Natural killer cell treated with Interleukin-12 subunit alpha and Interleukin-12 subunit beta and Interleukin-15 and Interleukin-18, amount 100 ng/mL, for 72 hours (primary cell): Measurements from ENCODE around the gene ARHGAP22. TPM values are rescaled to one million over a fixed set of nuclear protein-coding genes. Genes with fewer than 3 reads are reported as not detected.

Source experiments
- ATAC-seq, 2 donors: fragments of 150-1000 bp; cut with Tn5 transposase in 1 of 2; sonication (Bioruptor Pico), chemical (Tn5 transposase) in 1 of 2; 2 replicates each; pipeline ENCODE4 v1.10.0; 2021
- DNase-seq: peaks from one replicate; pipeline ENCODE4 v3.0.0; 2022; ENCODE audit warnings: low spot score
- H3K27ac Mint-ChIP-seq, 2 donors: 1 replicate in 1 of 2; 2 replicates in 1 of 2; pipeline ENCODE4 v1.8.0; 2022; ENCODE audit warnings: mixed read lengths in 2 of 2, mild to moderate bottlenecking in 1 of 2, moderate library complexity in 1 of 2
- H3K27me3 Mint-ChIP-seq, 2 donors: 1 replicate in 1 of 2; 2 replicates in 1 of 2; pipeline ENCODE4 v1.8.0; 2022; ENCODE audit warnings: mixed read lengths in 2 of 2
- H3K36me3 Mint-ChIP-seq: one replicate; pipeline ENCODE4 v1.8.0; 2022; ENCODE audit warnings: mixed read lengths
- H3K4me1 Mint-ChIP-seq, 2 donors: 1 replicate in 1 of 2; 2 replicates in 1 of 2; pipeline ENCODE4 v1.8.0; 2022; ENCODE audit warnings: low read depth in 2 of 2, mixed read lengths in 2 of 2, mild to moderate bottlenecking in 1 of 2
- H3K4me3 Mint-ChIP-seq: one replicate; pipeline ENCODE4 v1.8.0; 2022; ENCODE audit warnings: mixed read lengths
- H3K9me3 Mint-ChIP-seq: 2 replicates; pipeline ENCODE4 v1.8.0; 2022; ENCODE audit warnings: mixed read lengths
- total RNA-seq, 2 donors: library from RNA; stranded (reverse); gene quantifications; one replicate each; pipeline ENCODE4 v1.2.3, GENCODE V29; 2022

ARHGAP22 gene
- total RNA-seq, 2 donors from 2014 or later: 0.14 to 1.8 TPM

DNA sequence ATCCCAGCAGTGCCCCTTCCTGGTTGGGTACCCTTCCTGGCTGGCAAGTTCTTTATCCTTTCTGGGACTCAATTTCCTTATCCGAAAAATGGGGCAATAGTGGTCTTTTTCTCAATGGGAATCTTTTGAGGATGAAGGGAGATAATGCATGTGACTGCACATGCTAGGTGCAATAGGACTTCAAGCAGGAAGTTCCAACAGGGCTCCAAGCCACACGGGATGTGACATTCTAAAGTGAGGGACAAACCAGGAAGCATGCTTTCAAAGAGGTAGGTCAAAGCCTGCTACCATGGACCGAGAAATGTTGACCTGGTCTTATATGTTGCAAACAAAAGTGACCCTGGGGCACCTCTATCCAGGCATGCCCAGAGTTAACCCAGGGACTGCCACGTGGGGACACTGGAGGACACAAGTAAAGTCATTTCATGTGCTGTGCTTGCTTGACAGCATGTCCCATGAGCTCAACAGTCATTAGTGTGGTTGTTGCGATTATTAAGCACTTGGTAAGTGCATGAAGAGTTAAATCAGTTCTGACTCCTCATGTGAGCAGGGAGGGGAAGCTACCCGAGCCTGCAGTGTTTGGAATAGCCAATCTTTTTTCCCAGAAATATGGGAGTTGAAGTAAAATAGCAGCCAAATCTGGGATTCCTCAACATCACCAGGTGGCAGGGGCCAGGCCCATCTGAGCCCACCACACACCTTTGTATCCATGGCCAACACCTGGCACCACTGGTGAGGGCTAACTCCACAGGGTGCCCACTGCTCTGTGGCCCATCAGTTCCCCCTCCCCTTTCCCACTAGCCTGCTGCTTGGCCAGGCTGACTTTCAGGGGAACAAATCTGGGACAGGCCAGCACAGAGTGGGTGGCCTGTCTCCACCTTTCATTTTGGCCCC lies 5.7 kb downstream of the ARHGAP22 start:
- Mint-ChIP-seq H3K27ac (no peak overlapping the region), H3K9me3 (no peaks in the 10 kb centered on the region), H3K36me3 (no peaks in the 10 kb centered on the region), H3K27me3 (peaks cover 10 to 11% of the 10 kb centered on the region in 2 donors), H3K4me3 (no peak overlapping the region), H3K4me1 (no peaks in the 10 kb centered on the region)
- DNase-seq (no peak), ATAC-seq (no peak)

DNA sequence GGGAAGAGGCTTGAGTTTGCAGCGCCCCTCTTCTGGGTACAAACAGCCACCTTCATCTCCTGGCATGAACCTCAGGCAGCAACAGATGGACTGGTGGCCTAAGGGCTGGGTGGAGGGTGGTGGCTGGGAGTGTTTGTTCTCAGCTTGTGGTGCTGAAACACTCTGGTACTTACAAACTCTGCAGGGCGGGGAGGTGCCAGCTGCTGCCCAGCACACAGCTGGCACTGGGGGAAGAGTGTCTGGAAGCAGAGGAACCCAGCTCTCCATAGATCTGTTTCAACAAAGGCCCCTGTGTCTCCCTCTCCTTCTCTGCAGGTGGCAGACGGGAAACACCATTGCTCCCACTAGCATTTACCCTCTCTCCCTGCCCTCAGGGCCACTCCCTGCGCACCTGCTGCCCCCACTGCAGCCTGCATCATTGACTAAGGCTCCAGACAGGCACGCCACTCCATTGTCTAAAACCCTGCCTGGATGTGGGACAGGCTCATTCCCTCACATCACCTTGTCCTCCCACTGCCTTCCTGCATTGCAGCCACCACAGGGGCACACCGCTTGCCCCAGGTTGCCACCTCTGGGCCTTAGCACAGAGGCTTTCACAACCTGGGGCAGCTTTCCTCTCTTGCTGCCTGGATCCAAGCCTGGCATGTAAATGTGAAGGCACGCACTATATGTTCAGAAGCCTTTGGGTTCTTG lies 6.5 kb downstream of the ARHGAP22 start:
- H3K27me3 Mint-ChIP-seq: peaks cover 7 to 11% of the 10 kb centered on the region in 2 donors
- no peak overlapping the region for H3K4me3 Mint-ChIP-seq
- no peak overlapping the region for H3K27ac Mint-ChIP-seq
- no peak for ATAC-seq
- H3K9me3 Mint-ChIP-seq: no peaks in the 10 kb centered on the region
- DNase-seq: no peak
- H3K4me1 Mint-ChIP-seq: no peaks in the 10 kb centered on the region
- no peaks in the 10 kb centered on the region for H3K36me3 Mint-ChIP-seq

DNA sequence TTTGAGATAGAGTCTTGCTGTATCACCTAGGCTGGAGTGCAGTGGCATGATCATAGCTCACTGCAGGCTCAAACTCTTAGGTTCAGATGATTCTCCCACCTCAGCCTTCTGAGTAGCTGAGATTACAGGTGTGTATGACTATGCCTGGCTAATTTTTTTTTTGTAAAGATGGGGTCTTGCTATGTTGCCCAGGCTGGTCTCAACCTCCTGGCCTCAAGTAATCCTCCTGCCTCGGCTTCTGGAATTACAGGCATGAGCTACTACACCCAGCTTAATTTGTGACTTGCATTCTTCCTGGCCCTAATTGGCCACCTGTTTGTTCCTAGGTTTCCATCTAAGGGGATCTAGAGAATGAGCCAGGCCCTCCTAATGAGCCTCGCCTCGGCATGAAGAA lies 9.3 kb downstream of the ARHGAP22 start:
- Mint-ChIP-seq H3K4me1 (no peaks in the 10 kb centered on the region), H3K4me3 (no peak overlapping the region), H3K36me3 (no peaks in the 10 kb centered on the region), H3K27ac (no peak overlapping the region), H3K27me3 (peaks cover 6% of the 10 kb centered on the region in 2 donors), H3K9me3 (no peaks in the 10 kb centered on the region)
- DNase-seq: no peak
- no peak for ATAC-seq

DNA sequence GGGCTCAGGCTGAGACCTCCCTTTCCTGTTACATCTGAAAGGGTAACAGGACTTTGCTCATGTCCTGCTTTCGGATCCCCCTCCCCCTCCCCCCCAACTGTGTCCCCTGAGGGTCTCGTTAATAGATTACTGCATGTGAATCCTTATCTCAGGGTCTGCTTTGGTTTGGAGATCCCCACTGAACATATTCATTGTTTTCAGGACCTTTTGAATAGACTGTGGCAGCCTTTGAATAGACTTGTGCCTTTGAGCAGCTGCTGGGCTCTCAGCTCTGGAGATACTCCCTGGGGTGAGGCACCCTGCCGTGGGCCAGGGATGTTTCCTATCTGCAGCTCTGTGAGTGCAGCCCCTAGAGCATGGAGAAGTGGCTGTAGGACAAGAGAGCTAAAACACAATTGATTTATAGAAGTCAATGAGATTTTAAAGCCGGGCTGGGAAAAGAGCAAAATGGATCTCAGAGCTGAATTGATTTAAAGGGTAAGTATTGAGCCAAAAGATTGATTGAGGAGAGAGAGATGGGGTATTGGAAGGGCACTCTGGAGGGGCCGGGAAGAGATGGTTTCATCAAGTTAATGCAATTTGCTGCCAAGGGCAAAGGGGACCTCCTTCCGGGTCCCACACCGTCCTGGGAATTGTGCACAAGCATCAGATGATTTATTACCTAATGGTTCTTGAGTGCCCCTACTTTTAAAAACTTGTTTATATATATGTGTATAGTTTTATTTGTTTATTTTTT lies 9.9 kb downstream of the ARHGAP22 start:
- Mint-ChIP-seq H3K4me1 (no peaks in the 10 kb centered on the region), H3K27ac (no peak overlapping the region), H3K9me3 (no peaks in the 10 kb centered on the region), H3K27me3 (peaks cover 6% of the 10 kb centered on the region in 2 donors), H3K36me3 (no peaks in the 10 kb centered on the region), H3K4me3 (no peak overlapping the region)
- no peak for DNase-seq
- no peak for ATAC-seq

DNA sequence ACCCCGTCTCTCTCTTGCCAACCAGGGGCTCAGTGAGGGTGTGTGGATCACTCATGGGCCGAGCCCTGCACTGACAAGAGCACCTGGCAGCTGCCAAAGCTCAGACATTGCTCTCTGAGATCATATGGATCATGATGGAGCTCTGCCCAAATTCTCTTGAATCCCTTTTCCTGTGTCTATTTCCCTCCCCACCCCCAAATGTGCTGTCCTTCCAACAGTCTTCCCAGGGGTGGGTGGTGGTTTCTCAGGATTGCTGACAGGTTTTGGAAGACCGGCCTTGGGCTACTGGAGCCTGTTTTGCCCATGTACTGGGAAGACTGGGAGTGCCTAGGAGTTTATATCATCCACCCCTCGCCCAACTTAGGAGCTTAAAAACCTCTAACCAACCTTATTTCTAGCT lies 10.5 kb downstream of the ARHGAP22 start:
- Mint-ChIP-seq H3K4me1 (no peaks in the 10 kb centered on the region), H3K27ac (no peak overlapping the region), H3K36me3 (no peaks in the 10 kb centered on the region), H3K9me3 (no peaks in the 10 kb centered on the region), H3K4me3 (no peak overlapping the region), H3K27me3 (peaks cover 6% of the 10 kb centered on the region in 2 donors)
- DNase-seq: no peak
- ATAC-seq: no peak

DNA sequence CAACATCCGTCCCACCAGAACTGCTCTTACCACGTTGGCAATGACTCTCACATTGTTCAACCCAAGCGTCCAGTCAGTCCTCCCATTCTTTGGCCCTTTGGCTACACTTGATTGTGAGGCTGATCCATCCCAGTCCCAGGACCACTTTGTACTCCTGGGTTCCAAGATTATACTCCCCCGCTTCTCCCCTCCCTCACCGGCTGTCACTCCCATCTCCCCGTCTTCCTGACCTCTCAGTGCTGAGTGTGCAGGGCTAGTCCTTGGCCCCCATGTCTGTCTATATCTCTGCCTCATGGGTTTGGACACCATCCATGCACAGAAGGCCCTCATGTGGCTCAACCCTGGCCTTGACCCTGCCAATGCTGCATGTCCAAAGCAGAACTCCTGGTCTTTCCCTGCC lies 12.5 kb downstream of the ARHGAP22 start:
- Mint-ChIP-seq H3K9me3 (no peaks in the 10 kb centered on the region), H3K4me3 (no peak overlapping the region), H3K27ac (no peak overlapping the region), H3K27me3 (peaks cover 6% of the 10 kb centered on the region in 2 donors), H3K4me1 (no peaks in the 10 kb centered on the region), H3K36me3 (no peaks in the 10 kb centered on the region)
- DNase-seq (no peak), ATAC-seq (no peak)

DNA sequence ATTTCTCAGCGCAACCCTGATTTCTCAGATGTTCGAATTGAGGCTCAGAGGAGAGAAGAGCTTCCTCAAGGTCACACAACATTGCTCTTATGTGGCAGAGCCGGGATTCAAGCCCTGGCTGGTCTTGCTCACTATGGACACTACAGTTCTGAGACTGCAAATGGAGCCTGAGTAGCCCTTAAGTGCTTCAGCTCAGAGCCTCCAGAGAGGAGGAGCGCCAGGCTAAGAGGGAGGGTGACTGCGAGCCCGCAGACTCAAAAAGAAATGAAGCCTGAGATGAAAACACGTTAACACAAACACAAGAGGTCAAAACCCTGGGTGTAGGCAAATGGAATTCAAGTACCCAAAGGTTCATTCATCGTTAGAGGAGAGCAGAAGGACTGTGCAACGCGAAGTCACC lies 13.9 kb downstream of the ARHGAP22 start:
- Mint-ChIP-seq H3K27me3 (peaks cover 3 to 6% of the 10 kb centered on the region in 2 donors), H3K27ac (no peak overlapping the region), H3K4me3 (no peak overlapping the region), H3K9me3 (no peaks in the 10 kb centered on the region), H3K4me1 (no peaks in the 10 kb centered on the region), H3K36me3 (no peaks in the 10 kb centered on the region)
- ATAC-seq (no peak), DNase-seq (no peak)

DNA sequence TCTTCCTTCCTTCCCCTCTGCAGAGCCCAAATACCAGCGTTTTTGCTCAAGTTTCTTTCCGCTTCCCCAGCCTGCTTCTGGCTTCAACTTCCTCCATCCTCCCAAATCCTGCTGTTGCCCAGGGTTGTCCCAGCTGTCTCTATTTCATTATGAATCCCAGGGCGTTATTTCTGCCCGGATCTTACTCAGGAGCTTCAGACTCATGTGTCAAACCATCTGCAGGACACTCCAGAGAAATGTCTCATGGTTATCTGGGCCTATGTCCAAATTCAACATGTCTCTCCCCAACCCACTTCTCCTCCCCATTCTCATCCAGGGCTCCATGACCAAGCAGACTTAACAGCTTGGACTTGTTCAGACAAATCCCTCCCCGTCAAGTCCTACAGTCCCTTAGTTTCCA lies 15.6 kb downstream of the ARHGAP22 start:
- Mint-ChIP-seq H3K27ac (no peak overlapping the region), H3K9me3 (peaks cover 2% of the 10 kb centered on the region), H3K4me3 (no peak overlapping the region), H3K27me3 (peaks cover 3 to 8% of the 10 kb centered on the region in 2 donors), H3K4me1 (no peaks in the 10 kb centered on the region), H3K36me3 (no peaks in the 10 kb centered on the region)
- DNase-seq (no peak), ATAC-seq (no peak)

DNA sequence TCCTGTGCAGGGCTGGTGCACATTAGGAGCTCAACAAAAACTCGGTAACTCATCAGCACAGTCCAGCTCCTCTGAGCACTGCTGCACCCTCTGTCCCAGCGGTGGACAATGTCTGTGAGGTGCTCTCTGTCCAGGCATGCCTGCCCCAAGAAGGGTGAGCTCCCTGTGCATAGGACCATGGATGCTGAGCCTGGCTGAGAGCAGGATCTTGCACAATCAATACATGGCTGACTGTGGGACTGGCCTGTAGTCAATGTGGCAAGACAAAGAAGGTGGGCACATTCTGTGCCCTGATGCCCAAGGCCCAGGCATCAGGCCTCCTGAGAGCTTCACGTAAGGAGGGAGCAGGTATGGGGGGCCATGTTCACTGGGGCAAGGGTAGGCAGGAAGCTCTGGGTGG lies 17.1 kb downstream of the ARHGAP22 start:
- no peak for ATAC-seq
- Mint-ChIP-seq H3K4me1 (no peaks in the 10 kb centered on the region), H3K9me3 (peaks cover 2% of the 10 kb centered on the region), H3K27me3 (peaks cover 8 to 12% of the 10 kb centered on the region in 2 donors), H3K4me3 (no peak overlapping the region), H3K36me3 (no peaks in the 10 kb centered on the region), H3K27ac (no peak overlapping the region)
- DNase-seq: no peak

DNA sequence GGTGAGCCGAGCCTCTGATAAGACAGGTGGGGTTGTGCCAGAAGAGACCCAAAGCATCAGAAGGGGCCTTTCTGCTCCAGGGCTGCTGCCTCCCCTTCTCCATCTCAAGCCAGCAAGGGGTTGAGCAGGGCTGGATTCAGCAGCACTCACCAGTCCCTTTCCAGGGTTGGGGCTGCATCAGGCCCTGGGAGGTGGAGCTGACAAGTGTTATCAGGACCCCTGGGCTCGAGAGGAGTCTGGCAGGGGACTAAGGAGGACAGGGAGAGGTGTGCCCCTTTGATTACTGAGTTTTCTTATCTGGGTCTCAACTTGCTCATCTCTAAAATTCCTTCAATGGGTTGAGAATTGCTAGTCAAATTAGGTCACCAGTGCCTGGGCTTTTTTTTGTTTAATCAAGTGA lies 17.8 kb downstream of the ARHGAP22 start:
- H3K4me3 Mint-ChIP-seq: no peak overlapping the region
- H3K27me3 Mint-ChIP-seq: peaks cover 10 to 12% of the 10 kb centered on the region in 2 donors
- H3K9me3 Mint-ChIP-seq: peaks cover 2% of the 10 kb centered on the region
- no peaks in the 10 kb centered on the region for H3K4me1 Mint-ChIP-seq
- H3K36me3 Mint-ChIP-seq: no peaks in the 10 kb centered on the region
- H3K27ac Mint-ChIP-seq: no peak overlapping the region
- no peak for ATAC-seq
- no peak for DNase-seq

DNA sequence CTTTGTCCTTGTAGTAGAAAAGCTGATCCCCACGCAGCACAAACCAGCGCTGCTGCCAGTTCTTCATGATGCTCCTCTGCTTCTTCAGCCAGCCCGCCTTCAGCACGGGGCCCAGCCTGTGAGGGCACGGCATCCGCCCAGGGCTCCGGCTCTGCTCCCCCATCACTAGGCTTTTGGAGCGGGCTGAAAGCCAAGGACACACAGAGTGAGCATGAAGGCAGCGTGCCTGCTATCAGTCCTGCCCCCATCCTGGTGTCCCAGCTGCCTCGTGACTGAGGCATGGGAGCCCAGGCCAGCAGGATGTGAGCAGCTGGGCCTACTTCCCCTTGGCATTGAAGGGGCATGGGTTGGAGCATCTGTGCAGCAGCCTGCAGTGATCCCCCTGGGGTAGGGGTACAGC lies 21.9 kb downstream of the ARHGAP22 start:
- H3K4me1 Mint-ChIP-seq: no peaks in the 10 kb centered on the region
- ATAC-seq (no peak), DNase-seq (no peak)
- H3K9me3 Mint-ChIP-seq: peaks cover 2% of the 10 kb centered on the region
- no peaks in the 10 kb centered on the region for H3K36me3 Mint-ChIP-seq
- H3K27me3 Mint-ChIP-seq: peaks cover 19 to 29% of the 10 kb centered on the region in 2 donors
- H3K4me3 Mint-ChIP-seq: no peak overlapping the region
- H3K27ac Mint-ChIP-seq: no peak overlapping the region

DNA sequence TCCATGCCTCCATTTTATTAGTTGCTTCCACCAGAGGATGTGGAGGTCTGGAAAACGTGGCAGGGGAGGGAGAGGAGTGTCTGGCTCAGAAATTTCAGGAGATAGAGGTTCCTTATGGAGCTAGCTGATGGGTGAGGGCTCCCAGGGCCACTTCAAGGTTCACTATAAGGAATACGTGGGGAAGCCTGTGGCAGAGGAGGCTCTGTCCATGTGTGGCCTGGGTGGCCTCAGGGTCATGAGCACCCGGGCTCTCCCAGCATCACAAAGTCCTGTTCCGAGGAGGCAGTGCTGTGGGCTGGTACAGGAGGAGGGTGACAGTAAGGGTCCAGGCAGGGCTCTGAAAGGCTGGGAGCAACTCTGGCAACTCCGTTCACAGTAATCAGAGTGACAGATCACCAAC lies 24.6 kb downstream of the ARHGAP22 start:
- H3K4me3 Mint-ChIP-seq: no peak overlapping the region
- H3K9me3 Mint-ChIP-seq: peaks cover under 1% of the 10 kb centered on the region
- no peaks in the 10 kb centered on the region for H3K36me3 Mint-ChIP-seq
- no peak overlapping the region for H3K27ac Mint-ChIP-seq
- H3K4me1 Mint-ChIP-seq: no peaks in the 10 kb centered on the region
- peaks cover 28 to 49% of the 10 kb centered on the region in 2 donors for H3K27me3 Mint-ChIP-seq
- ATAC-seq: no peak
- DNase-seq: no peak

DNA sequence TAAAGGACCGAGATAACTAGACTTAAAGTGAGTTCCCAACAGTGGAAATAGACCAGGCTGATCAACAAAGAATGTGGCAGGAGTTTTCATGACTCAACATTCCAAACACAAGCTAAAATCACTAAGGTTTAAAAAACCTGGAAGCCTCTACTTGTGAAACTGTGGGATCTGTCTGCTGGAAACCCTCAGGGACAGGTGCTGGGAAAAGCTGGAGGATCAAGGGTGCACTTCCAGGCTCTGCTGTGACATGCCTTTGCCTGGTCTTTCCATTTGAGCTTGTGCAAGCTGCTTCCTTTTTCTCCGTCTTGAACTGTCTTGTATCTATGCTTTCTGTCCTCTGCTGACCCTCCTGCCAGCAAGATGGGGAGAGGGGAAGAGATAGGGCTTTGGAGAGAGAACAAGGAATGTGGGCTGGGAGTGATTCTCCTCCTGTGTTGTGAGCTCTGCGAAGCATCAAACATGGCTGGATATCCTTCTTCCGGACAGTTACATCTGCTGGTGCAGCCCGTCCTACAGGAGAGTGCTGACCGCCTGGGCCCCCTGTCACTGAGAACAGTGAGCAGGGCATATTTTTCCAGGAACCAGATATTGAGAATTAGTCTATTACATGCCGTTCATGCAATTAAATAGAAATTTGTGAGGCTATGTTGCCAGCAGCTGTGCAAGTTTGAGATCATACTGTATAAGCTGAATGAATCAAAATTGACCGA lies 25.5 kb downstream of the ARHGAP22 start:
- no peaks in the 10 kb centered on the region for H3K4me1 Mint-ChIP-seq
- no peak overlapping the region for H3K4me3 Mint-ChIP-seq
- peaks cover 29 to 50% of the 10 kb centered on the region in 2 donors for H3K27me3 Mint-ChIP-seq
- H3K36me3 Mint-ChIP-seq: no peaks in the 10 kb centered on the region
- H3K27ac Mint-ChIP-seq: no peak overlapping the region
- no peak for DNase-seq
- ATAC-seq: no peak
- H3K9me3 Mint-ChIP-seq: no peaks in the 10 kb centered on the region
